Renal cortex interstitium (tissue), 11 donors: ENCODE results near the gene HDGFL3. TPM values are rescaled to one million over a fixed set of nuclear protein-coding genes. Genes with fewer than 3 reads are reported as not detected.
"Not testable (repeated sequence)": the region's sequence is repeated elsewhere in the genome, so short reads cannot be mapped to it uniquely, and the experiment has no call there.

Experiments used
- DNase-seq, 11 donors: peaks; one replicate each; pipeline ENCODE4 v3.0.0-alpha.2; 2013; ENCODE audit warnings: low read depth in 9 of 11, low spot score in 4 of 11; ENCODE audit errors: extremely low read depth in 1 of 11
- polyA plus RNA-seq, 3 donors: library from polyadenylated mRNA; unstranded; fragments of 120-200 nt; gene quantifications; one replicate each; pipeline ENCODE4 v1.2.1, GENCODE V29; 2013; ENCODE audit not compliant: insufficient read length in 3 of 3

HDGFL3 gene
- polyA plus RNA-seq, 3 donors, result 78.0 to 114 (median 101) TPM

GRCh38 chr15:83085864-83086552, 121.6 kb downstream of the HDGFL3 start:
- DNase-seq, result not testable (repeated sequence)

DNA sequence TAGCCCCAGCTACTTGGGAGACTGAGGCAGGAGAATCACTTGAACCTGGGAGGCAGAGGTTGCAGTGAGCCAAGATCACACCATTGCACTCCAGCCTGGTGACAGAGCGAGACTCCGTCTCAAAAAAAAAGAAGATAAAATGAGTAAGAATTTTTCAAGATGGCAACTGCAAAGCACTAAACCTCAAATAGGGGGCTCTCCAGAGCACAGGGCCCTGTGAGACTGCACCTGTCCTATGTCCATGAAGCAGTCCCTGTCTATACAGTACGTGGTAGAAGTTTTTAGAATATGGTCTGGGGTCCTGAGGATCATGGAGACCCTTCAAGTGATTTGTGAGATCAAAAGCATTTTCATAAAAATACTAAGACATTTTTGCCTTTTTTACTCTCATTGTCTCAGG, 122.2 kb downstream of the HDGFL3 start:
- not testable (repeated sequence) for DNase-seq

GRCh38 chr15:83082730-83083386, 124.8 kb downstream of the HDGFL3 start:
- no peak for DNase-seq

DNA sequence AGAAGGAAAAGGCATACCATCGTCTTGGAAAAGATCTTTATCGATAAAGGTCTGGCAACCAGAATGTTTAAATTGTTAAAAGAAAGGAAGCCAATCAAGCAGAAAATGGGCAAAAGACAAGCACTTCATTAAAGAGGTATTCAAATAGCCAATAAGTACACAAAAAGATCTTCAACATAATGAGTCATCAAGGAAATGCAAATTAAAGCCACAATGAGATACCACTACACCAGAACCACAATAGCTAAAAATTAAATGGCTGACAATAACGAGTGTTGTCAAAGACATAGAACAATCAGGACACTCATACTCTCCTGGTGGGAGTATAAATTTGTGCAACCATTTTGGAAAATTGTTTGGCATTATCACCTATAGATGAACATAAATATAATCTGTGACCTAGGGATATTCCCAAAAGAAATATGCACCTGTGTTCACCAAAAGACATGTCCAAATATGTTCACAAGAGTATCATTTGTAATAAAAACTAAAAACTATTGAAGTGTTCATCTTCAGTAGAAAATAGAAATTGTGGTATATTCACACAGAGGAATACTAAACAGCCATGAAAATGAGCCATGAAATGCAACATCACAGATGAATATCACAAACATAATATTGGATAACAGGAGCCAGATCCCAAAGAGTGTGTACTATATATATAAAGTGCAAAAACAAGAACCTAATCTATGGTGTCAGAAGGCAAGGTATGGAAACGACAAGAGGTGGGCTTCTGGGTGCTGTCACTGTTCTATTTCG, 126.2 kb downstream of the HDGFL3 start:
- DNase-seq, result no peak

DNA sequence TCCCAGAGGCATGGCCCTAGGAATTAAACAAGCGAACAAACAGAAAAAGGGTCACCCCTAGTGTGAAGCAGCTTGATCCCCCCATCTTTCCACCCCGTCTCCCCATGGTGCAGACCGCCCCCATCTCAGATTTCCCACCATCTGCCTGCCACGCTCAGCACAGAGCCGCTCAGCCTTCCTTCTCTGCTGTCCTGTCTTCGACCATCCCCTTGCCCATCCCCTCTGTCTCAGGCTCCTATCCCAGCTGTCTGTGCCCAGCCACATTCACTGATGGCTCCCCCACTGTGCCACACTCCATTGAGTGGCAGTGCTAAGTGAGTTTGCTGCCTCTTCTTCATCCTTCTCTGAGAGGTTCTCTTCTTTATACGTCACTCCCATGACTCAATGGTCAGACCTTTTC, 128.9 kb downstream of the HDGFL3 start:
- no peak for DNase-seq

Other genes starting within 250 kb of the HDGFL3 start
- 10 to 100 TPM; 39.4 to 47.9 (median 42.9) TPM for gene RAMAC, start 221.6 kb downstream of the HDGFL3 start, polyA plus RNA-seq
- gene C15orf40, start 196.2 kb downstream of the HDGFL3 start, polyA plus RNA-seq, result 10 to 100 TPM; 26.7 to 37.1 (median 29.0) TPM
- 10 to 100 TPM; 60.8 to 73.9 (median 62.0) TPM for gene BTBD1, start 140.6 kb downstream of the HDGFL3 start, polyA plus RNA-seq
- gene TM6SF1, start 100.2 kb downstream of the HDGFL3 start, polyA plus RNA-seq, result 1 to 10 TPM; 1.2 to 3.3 (median 1.9) TPM
- gene BNC1, start 76.8 kb upstream of the HDGFL3 start, polyA plus RNA-seq, result under 1 TPM; 0.13 to 0.23 (median 0.23) TPM
- 10 to 100 TPM; 11.0 to 12.9 (median 11.1) TPM for gene SH3GL3, start 239.5 kb upstream of the HDGFL3 start, polyA plus RNA-seq